Measurements from ENCODE around the gene NKX2-1.

The NKX2-1 gene

DNA sequence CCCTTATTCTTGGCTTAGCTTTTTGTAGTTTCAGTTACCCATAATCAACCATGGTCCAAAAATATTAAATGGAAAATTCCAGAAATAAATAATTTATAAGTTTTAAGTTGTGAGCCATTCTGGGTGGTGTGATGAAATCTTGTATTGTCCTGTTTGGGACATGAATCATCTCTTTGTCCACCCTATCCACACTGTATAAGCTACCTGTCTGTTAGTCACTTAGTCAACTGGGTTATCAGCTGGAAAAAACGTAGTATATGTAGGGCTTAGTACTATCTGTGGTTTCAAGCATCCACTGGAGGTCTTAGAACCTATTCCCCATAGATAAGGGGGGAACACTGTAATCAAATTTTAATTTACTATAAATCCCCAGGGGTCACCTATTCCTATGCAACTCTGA lies 52.7 kb downstream of the NKX2-1 start:
- intact Hi-C loops (cut with DNase I): no loop called here
- DNase-seq: no peak

All from posterior cingulate gyrus (tissue), 11 donors.